Stimulated activated CD8-positive, alpha-beta memory T cell treated with anti-CD3 and anti-CD28 coated beads, Interleukin-12 subunit alpha, Interleukin-12 subunit beta, amount 100 ng/mL, for 24 hours (primary cell): Measurements from ENCODE around the gene NAA35.
"Not testable (repeated sequence)": the region's sequence is repeated elsewhere in the genome, so short reads cannot be mapped to it uniquely, and the experiment has no call there.

Experiments used
- DNase-seq: peaks from one replicate; pipeline ENCODE4 v3.0.0-alpha.2; 2020; ENCODE audit errors: extremely low read depth

Gene NAA35

GRCh38 chr9:85940832-85941621 is at the start of gene NAA35:
Gene NAA35 (plus strand): TSS chr9:85941146. CDS start chr9:85942160, 1,014 bp downstream.
- DNase-seq = peak; percentile 96

GRCh38 chr9:85892401-85892800 is 48.5 kb upstream of the NAA35 start:
- no peak for DNase-seq

GRCh38 chr9:85895685-85896084 is 45.3 kb upstream of the NAA35 start:
- no peak for DNase-seq

DNA sequence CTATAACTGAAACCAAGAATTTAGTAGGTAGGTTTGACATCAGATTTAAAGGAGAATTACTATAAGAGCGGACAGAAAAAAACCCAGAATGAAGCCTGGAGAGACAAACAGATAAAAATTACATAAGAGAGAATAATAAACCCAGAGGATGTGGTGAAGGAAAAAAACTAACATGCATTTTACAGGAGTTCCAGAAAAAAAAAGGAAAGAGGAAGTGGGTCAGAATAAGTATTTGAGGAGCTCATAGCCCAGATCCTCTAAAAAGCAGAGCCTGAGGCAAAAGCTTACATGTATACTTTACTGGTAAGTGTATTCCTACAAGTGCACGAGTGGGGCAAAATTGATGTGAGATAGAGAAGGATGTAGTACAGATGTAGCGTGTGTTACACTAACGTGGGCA is 43.1 kb upstream of the NAA35 start:
- no peak for DNase-seq

DNA sequence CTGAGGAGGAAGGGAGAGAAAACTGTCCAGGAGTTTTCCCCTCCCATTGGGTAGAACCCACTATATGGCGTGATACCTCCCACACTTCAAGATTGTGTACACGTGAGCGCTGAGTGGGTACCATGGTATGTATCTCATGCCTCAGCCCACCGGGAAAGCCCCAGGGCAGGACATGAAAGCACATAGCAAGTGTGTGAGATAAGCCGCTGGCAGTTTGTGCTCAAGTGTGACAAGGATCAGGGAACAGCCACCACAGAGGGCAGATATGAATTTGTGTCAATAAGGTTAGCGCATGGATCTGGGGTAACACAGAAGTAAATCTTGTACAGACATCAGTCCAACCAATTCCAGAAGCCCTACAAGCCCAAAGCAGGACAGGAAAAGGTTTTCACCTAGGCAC is 42.6 kb upstream of the NAA35 start:
- no peak for DNase-seq

DNA sequence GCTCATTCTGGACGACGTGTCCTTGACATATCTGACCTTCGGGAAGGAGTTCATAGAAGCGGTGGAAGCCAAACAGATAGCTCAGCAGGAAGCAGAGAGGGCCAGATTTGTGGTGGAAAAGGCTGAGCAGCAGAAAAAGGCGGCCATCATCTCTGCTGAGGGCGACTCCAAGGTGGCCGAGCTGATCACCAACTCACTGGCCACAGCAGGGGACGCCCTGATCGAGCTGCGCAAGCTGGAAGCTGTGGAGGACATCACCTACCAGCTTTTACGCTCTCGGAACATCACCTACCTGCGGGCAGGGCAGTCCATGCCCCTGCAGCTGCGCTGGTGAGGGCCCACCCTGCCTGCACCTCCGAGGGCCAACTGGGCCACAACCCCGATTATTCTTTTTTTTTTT is 41.6 kb upstream of the NAA35 start:
- DNase-seq = no peak

DNA sequence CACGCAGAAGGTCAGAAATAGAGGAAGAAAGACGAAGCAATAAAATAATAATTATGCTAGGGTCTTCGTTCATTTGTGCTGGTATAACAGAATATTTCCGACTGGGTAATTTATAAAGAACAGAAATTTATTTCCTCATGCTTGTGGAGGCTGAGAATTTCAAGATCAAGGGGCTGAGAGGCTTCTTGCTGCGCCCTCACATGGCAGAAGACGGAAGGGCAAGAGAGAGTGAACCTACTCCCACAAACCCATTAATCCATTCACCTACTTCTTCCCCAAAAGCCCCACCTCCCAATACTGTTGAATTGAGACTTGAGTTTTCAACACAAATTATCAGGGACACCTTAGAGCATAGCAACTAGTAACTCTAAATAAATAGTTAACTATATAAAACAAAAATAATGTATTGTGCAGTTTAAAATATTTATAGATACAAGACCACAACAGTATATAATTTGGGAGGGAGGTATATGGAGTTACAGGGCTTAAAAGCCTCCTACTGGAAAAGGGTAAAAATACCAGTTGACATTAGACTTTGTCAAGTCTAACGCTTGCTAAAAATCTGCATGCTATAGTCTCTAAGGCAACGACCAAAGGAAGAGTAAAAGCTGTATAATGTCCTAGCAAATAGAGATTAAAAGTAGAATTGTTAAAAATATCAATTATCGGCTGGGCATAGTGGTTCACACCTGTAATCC is 40.3 kb upstream of the NAA35 start:
- no peak for DNase-seq

GRCh38 chr9:85904975-85905374 is 36.0 kb upstream of the NAA35 start:
- no peak for DNase-seq

DNA sequence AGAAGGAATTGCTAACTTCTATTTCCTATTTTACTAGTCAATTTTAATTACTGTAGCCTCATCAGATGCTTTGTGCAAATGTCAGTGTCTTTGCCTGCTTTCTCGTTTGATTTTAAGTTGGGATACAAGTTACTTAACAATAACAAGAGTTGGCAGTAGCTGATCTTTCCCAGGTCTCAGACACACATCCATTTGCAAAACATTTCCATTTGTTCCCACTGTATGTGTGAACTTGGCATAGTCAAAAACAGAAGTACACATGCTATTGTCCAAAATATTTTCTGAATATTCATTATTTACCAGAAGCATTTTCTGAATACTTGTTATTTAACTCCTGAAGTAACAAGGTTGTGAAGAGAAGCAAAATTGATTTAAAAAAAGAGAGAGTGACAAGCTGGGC is 35.0 kb upstream of the NAA35 start:
- DNase-seq = no peak

DNA sequence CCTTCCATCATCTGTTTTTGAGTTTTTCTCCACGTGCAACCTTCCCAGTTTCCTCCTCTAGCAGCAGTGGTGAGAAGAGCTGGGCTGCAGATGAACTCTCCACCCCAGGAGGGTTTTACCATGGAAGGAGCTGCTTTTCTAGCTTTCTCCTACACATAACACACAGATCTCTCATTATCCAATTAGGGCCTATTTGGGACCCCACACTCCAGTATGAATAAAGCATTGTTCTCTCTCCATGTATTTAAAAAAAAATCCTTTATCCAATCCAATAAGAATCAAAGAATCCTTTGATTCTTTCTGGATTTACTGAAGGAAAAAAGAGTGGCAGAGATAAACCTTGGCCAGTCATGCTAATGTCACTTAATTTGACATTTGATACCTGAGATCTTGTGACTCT is 31.6 kb upstream of the NAA35 start:
- DNase-seq = no peak

- DNase-seq = no peak
Observed at GRCh38 chr9:85914108-85914507, 26.8 kb upstream of the NAA35 start.

GRCh38 chr9:85917756-85918155 is 23.2 kb upstream of the NAA35 start:
- no peak for DNase-seq

GRCh38 chr9:85925493-85925892 is 15.5 kb upstream of the NAA35 start:
- DNase-seq = no peak

DNA sequence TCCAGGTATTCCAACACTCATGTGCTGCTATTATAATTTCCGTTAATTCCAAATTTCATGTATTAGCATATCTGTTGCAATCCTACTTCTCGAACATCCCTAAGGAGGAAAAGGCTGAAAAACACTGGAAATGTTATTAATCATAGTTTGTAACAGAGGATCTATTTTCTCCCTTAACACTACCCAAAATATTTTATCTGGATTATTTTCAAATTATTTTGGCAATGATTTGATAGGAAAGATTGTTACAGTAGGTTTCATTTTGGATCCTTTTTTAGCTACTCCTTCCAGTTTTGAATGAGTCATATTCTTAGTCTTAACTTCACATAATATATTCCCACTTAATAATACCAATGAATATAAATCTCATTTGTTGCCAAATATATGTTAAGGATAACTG is 13.9 kb upstream of the NAA35 start:
- DNase-seq = no peak

GRCh38 chr9:85931495-85931894 is 9.5 kb upstream of the NAA35 start:
- DNase-seq = no peak

DNA sequence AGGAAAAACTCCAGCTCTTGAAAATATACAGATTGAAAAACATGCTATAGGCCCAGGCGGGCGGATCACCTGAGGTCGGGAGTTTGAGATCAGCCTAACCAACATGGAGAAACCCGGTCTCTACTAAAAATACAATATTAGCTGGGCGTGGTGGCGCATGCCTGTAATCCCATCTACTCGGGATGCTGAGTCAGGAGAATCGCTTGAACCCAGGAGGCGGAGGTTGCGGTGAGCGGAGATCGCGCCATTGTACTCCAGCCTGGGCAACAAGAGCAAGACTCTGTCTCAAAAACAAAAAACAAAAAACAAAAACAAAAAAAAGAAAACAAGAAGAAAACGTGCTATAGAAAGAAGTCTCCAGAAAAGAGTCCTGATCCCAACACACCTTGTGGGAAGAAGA is 5.0 kb upstream of the NAA35 start:
- DNase-seq = not testable (repeated sequence)

DNA sequence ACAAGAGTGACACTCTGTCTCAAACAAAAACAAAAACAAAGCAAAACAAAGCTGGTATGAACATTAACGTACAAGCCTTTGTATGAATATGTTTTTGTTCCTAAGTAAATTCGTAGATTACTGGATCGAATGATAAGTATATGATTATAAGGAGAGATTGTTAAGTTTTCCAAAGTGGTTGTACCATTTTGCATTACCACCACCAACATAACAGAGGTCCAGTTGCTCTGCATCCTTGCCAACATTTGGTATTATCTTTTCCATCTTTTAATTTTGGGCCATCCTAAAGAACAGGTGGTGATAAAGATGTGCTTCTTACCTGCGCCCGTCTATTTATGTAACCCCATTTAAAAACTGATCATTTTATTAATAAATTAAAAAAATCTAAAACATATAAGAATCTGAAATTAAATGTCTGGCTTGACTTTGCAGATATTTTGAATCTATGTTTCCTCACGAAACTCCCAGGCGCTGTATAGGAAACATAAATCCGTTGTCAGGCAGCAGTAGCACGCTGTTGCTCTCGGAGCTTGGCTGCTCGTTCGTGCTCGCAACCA is 593 bp upstream of the NAA35 start:
- no peak for DNase-seq

- no peak for DNase-seq
Observed at GRCh38 chr9:85941622-85941940, 635 bp downstream of the NAA35 start.

GRCh38 chr9:85941966-85942912 is 1.3 kb downstream of the NAA35 start:
- no peak for DNase-seq

DNA sequence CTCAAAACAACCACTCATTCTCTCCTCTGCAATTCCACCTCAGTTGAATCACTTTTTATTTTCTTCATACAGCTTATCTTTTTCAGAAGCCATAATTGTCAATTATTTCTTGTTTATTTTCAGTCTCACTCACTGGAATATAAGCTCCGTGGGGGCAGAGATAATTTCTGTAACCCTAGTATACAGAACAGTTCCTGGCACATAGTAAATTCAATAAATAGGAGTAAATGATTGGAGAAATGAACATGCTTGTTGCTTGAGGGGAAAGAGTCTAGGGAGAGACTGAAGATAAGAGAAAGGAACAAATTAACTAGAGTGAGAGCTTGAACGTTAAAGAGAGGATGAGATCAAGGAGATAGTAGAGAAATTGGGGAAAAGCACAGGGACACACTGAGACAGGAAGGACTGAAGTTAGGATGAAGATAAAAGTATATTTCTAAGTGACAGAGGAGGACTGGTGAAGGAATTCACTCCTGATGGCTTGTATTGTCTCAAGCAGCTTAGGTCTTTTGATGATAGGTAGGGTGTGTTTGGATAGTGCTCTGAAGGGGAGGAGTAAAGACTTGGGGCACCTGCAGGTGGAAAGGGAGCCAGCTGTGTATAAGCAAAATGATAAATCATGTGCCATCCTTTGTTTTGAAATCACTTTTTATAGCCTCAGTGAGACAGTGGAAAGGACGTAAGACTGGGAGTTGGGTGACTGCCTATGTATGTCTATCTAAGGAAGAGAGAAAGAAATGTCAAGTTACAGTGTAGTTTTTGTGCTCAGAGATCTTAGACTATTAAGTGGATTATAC is 2.2 kb downstream of the NAA35 start:
- no peak for DNase-seq

DNA sequence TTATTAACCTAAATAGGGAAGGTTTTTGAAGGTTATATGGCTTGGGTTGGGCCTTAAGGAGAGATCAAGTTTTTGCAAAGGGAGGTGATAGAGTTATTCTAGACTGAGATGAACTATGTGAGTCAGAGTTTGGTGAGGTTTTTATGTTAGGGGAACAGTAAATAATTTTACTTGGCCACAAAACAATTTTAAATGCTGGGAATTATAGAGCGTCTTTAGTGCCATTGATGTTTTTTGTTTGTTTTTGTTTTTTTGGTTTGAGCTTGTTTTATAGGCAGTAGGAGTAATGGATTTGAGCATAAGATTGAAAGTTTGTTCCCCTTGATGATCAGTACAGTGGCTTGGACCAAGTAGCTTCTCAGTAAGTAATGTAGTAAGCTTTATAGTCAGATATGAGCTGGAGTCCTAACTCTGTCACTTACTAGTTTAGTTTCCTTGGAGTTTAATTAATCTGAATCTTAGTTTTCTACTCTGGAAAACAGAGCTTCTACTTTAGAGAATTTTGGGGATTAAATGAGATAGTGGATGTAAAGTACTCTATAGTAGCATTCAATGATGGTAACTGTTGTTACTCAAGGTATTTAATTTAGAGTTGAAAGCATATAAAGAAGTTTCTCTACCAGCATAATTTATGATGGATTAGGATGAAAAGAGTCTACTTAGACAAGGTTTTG is 2.9 kb downstream of the NAA35 start:
- no peak for DNase-seq
